GM21447 (cell line): ENCODE results near the gene ABCA13.

Source experiments
- ATAC-seq: cut with Tn5 transposase; IDR thresholded peaks from one replicate; pipeline ENCODE4 v1.9.1; 2021; ENCODE audit not compliant: unreplicated experiment

ABCA13 gene

GRCh38 chr7:48505466-48505865, 334.2 kb downstream of the ABCA13 start:
- no peak for ATAC-seq

GRCh38 chr7:48506569-48506968, 335.3 kb downstream of the ABCA13 start:
- no peak for ATAC-seq

- no peak for ATAC-seq
Measured at GRCh38 chr7:48511080-48511479, 339.8 kb downstream of the ABCA13 start.

- no peak for ATAC-seq
Measured at GRCh38 chr7:48512892-48513291, 341.6 kb downstream of the ABCA13 start.

- ATAC-seq, result no peak
Measured at GRCh38 chr7:48515171-48515570, 343.9 kb downstream of the ABCA13 start.

- ATAC-seq, result no peak
Measured at GRCh38 chr7:48518092-48518491, 346.8 kb downstream of the ABCA13 start.

- ATAC-seq, result no peak
Measured at GRCh38 chr7:48522692-48523091, 351.4 kb downstream of the ABCA13 start.

- no peak for ATAC-seq
Measured at GRCh38 chr7:48525736-48526732, 354.8 kb downstream of the ABCA13 start.

GRCh38 chr7:48528646-48529045, 357.4 kb downstream of the ABCA13 start:
- no peak for ATAC-seq

GRCh38 chr7:48537561-48537960, 366.3 kb downstream of the ABCA13 start:
- ATAC-seq, result no peak

- ATAC-seq, result no peak
Measured at GRCh38 chr7:48540746-48541145, 369.5 kb downstream of the ABCA13 start.

GRCh38 chr7:48548667-48549066, 377.4 kb downstream of the ABCA13 start:
- ATAC-seq, result no peak

GRCh38 chr7:48551652-48552051, 380.4 kb downstream of the ABCA13 start:
- no peak for ATAC-seq

- no peak for ATAC-seq
Measured at GRCh38 chr7:48563334-48563733, 392.1 kb downstream of the ABCA13 start.

- no peak for ATAC-seq
Measured at GRCh38 chr7:48575516-48575915, 404.3 kb downstream of the ABCA13 start.

- no peak for ATAC-seq
Measured at GRCh38 chr7:48587475-48587874, 416.2 kb downstream of the ABCA13 start.

GRCh38 chr7:48594349-48594748, 423.1 kb downstream of the ABCA13 start:
- no peak for ATAC-seq

- ATAC-seq, result no peak
Measured at GRCh38 chr7:48595756-48596155, 424.5 kb downstream of the ABCA13 start.

- ATAC-seq, result no peak
Measured at GRCh38 chr7:48610705-48611104, 439.4 kb downstream of the ABCA13 start.

GRCh38 chr7:48611993-48612392, 440.7 kb downstream of the ABCA13 start:
- no peak for ATAC-seq

- ATAC-seq, result no peak
Measured at GRCh38 chr7:48617508-48617907, 446.2 kb downstream of the ABCA13 start.

- no peak for ATAC-seq
Measured at GRCh38 chr7:48617993-48618392, 446.7 kb downstream of the ABCA13 start.

GRCh38 chr7:48621076-48621475, 449.8 kb downstream of the ABCA13 start:
- no peak for ATAC-seq
